ENCODE measurements around the gene CHPF. TPM values are rescaled to one million over a fixed set of nuclear protein-coding genes. Genes with fewer than 3 reads are reported as not detected.

CHPF gene
- total and polyA plus RNA-seq, 2 donors: 8.5 to 17.5 TPM

- DNase-seq (ENCODE audit: low read depth in 6 of 9, low spot score in 9 of 9): no peak
- H3K36me3 ChIP-seq (ENCODE audit: control insufficient read depth in 2 of 2, insufficient read depth in 2 of 2, low read length in 1 of 2): no peaks in the 10 kb centered on the region
- peaks cover 3 to 34% of the 10 kb centered on the region in 2 donors for H3K27me3 ChIP-seq (ENCODE audit: control insufficient read depth in 2 of 2, insufficient read depth in 1 of 2, low read length in 1 of 2)
- H3K9me3 ChIP-seq (ENCODE audit: control insufficient read depth in 2 of 2, insufficient read depth in 1 of 2, low read length in 1 of 2): no peaks in the 10 kb centered on the region
- no peaks in the 10 kb centered on the region for H3K4me1 ChIP-seq (ENCODE audit: control insufficient read depth in 2 of 2, insufficient read depth in 2 of 2, low read length in 2 of 2)
- no peak overlapping the region for H3K4me3 ChIP-seq (ENCODE audit: low read length in 2 of 2)
- H3K27ac ChIP-seq (ENCODE audit: low read depth in 1 of 2, low read length in 1 of 2): no peak overlapping the region
- WGBS: 95% methylated on average over 24 of the region's 24 CpGs
These were observed 17.8 kb upstream of the CHPF start for GRCh38 chr2:219561179-219562048.

- Histone ChIP-seq H3K27me3 (ENCODE audit: control insufficient read depth in 2 of 2, insufficient read depth in 1 of 2, low read length in 1 of 2) (peaks cover 2 to 37% of the 10 kb centered on the region in 2 donors), H3K27ac (ENCODE audit: low read depth in 1 of 2, low read length in 1 of 2) (no peak overlapping the region), H3K36me3 (ENCODE audit: control insufficient read depth in 2 of 2, insufficient read depth in 2 of 2, low read length in 1 of 2) (no peaks in the 10 kb centered on the region), H3K4me3 (ENCODE audit: low read length in 2 of 2) (no peak overlapping the region), H3K9me3 (ENCODE audit: control insufficient read depth in 2 of 2, insufficient read depth in 1 of 2, low read length in 1 of 2) (no peaks in the 10 kb centered on the region), H3K4me1 (ENCODE audit: control insufficient read depth in 2 of 2, insufficient read depth in 2 of 2, low read length in 2 of 2) (no peaks in the 10 kb centered on the region)
- DNase-seq (ENCODE audit: low read depth in 6 of 9, low spot score in 9 of 9): no peak
- WGBS: 90% methylated on average over 3 of the region's 3 CpGs
These were observed 17.2 kb upstream of the CHPF start for GRCh38 chr2:219560893-219561178.

GRCh38 chr2:219560037-219560892 is 16.7 kb upstream of the CHPF start:
- no peaks in the 10 kb centered on the region for H3K9me3 ChIP-seq (ENCODE audit: control insufficient read depth in 2 of 2, insufficient read depth in 1 of 2, low read length in 1 of 2)
- no peak overlapping the region for H3K4me3 ChIP-seq (ENCODE audit: low read length in 2 of 2)
- H3K27me3 ChIP-seq (ENCODE audit: control insufficient read depth in 2 of 2, insufficient read depth in 1 of 2, low read length in 1 of 2): peaks cover 0 to 36% of the 10 kb centered on the region in 2 donors
- no peaks in the 10 kb centered on the region for H3K4me1 ChIP-seq (ENCODE audit: control insufficient read depth in 2 of 2, insufficient read depth in 2 of 2, low read length in 2 of 2)
- H3K36me3 ChIP-seq (ENCODE audit: control insufficient read depth in 2 of 2, insufficient read depth in 2 of 2, low read length in 1 of 2): no peaks in the 10 kb centered on the region
- H3K27ac ChIP-seq (ENCODE audit: low read depth in 1 of 2, low read length in 1 of 2): no peak overlapping the region
- 49% methylated on average over 8 of the region's 8 CpGs for WGBS
- no peak for DNase-seq (ENCODE audit: low read depth in 6 of 9, low spot score in 9 of 9)

- 98% methylated on average over 20 of the region's 20 CpGs for whole genome bisulfite sequencing
- DNase-seq (ENCODE audit: low read depth in 6 of 9, low spot score in 9 of 9): no peak
- Histone ChIP-seq H3K36me3 (ENCODE audit: control insufficient read depth in 2 of 2, insufficient read depth in 2 of 2, low read length in 1 of 2) (no peaks in the 10 kb centered on the region), H3K9me3 (ENCODE audit: control insufficient read depth in 2 of 2, insufficient read depth in 1 of 2, low read length in 1 of 2) (no peaks in the 10 kb centered on the region), H3K4me1 (ENCODE audit: control insufficient read depth in 2 of 2, insufficient read depth in 2 of 2, low read length in 2 of 2) (no peaks in the 10 kb centered on the region), H3K4me3 (ENCODE audit: low read length in 2 of 2) (no peak overlapping the region), H3K27me3 (ENCODE audit: control insufficient read depth in 2 of 2, insufficient read depth in 1 of 2, low read length in 1 of 2) (peaks cover 0 to 36% of the 10 kb centered on the region in 2 donors), H3K27ac (ENCODE audit: low read depth in 1 of 2, low read length in 1 of 2) (no peak overlapping the region)
These were observed 15.7 kb upstream of the CHPF start for GRCh38 chr2:219559156-219559915.

- no peak for DNase-seq (ENCODE audit: low read depth in 6 of 9, low spot score in 9 of 9)
- 98% methylated on average over 25 of the region's 25 CpGs for WGBS
- no peaks in the 10 kb centered on the region for H3K36me3 ChIP-seq (ENCODE audit: control insufficient read depth in 2 of 2, insufficient read depth in 2 of 2, low read length in 1 of 2)
These were observed 14.5 kb upstream of the CHPF start for GRCh38 chr2:219557791-219558785.

GRCh38 chr2:219557320-219557719 is 13.7 kb upstream of the CHPF start:
- H3K4me3 ChIP-seq (ENCODE audit: low read length in 2 of 2): no peak overlapping the region
- peaks cover 5 to 8% of the 10 kb centered on the region in 2 donors for H3K4me1 ChIP-seq (ENCODE audit: control insufficient read depth in 2 of 2, insufficient read depth in 2 of 2, low read length in 2 of 2)
- H3K27me3 ChIP-seq (ENCODE audit: control insufficient read depth in 2 of 2, insufficient read depth in 1 of 2, low read length in 1 of 2): peaks cover 13 to 49% of the 10 kb centered on the region in 2 donors
- H3K27ac ChIP-seq (ENCODE audit: low read depth in 1 of 2, low read length in 1 of 2): no peak overlapping the region
- 97% methylated on average over 21 of the region's 21 CpGs for WGBS
- no peaks in the 10 kb centered on the region for H3K36me3 ChIP-seq (ENCODE audit: control insufficient read depth in 2 of 2, insufficient read depth in 2 of 2, low read length in 1 of 2)
- H3K9me3 ChIP-seq (ENCODE audit: control insufficient read depth in 2 of 2, insufficient read depth in 1 of 2, low read length in 1 of 2): peaks cover 0 to 3% of the 10 kb centered on the region in 2 donors
- no peak for DNase-seq (ENCODE audit: low read depth in 6 of 9, low spot score in 9 of 9)

More at GRCh38 chr2:219557791-219558785, 14.5 kb upstream of the CHPF start:
- Histone ChIP-seq H3K9me3 (ENCODE audit: control insufficient read depth in 2 of 2, insufficient read depth in 1 of 2, low read length in 1 of 2) (no peaks in the 10 kb centered on the region), H3K4me3 (ENCODE audit: low read length in 2 of 2) (no peak overlapping the region), H3K27me3 (ENCODE audit: control insufficient read depth in 2 of 2, insufficient read depth in 1 of 2, low read length in 1 of 2) (peaks cover 6 to 45% of the 10 kb centered on the region in 2 donors), H3K27ac (ENCODE audit: low read depth in 1 of 2, low read length in 1 of 2) (no peak overlapping the region), H3K4me1 (ENCODE audit: control insufficient read depth in 2 of 2, insufficient read depth in 2 of 2, low read length in 2 of 2) (peaks cover 0 to 1% of the 10 kb centered on the region in 2 donors)

GRCh38 chr2:219556413-219556812 is 12.8 kb upstream of the CHPF start:
- no peak overlapping the region for H3K27ac ChIP-seq (ENCODE audit: low read depth in 1 of 2, low read length in 1 of 2)
- DNase-seq (ENCODE audit: low read depth in 6 of 9, low spot score in 9 of 9): no peak
- H3K27me3 ChIP-seq (ENCODE audit: control insufficient read depth in 2 of 2, insufficient read depth in 1 of 2, low read length in 1 of 2): peaks cover 21 to 54% of the 10 kb centered on the region in 2 donors
- no peak overlapping the region for H3K4me3 ChIP-seq (ENCODE audit: low read length in 2 of 2)
- H3K9me3 ChIP-seq (ENCODE audit: control insufficient read depth in 2 of 2, insufficient read depth in 1 of 2, low read length in 1 of 2): peaks cover 1 to 3% of the 10 kb centered on the region in 2 donors
- 96% methylated on average over 19 of the region's 19 CpGs for WGBS
- H3K36me3 ChIP-seq (ENCODE audit: control insufficient read depth in 2 of 2, insufficient read depth in 2 of 2, low read length in 1 of 2): no peaks in the 10 kb centered on the region
- H3K4me1 ChIP-seq (ENCODE audit: control insufficient read depth in 2 of 2, insufficient read depth in 2 of 2, low read length in 2 of 2): peaks cover 8 to 16% of the 10 kb centered on the region in 2 donors

GRCh38 chr2:219555956-219556355 is 12.3 kb upstream of the CHPF start:
- no peak overlapping the region for H3K4me3 ChIP-seq (ENCODE audit: low read length in 2 of 2)
- peaks cover 1 to 3% of the 10 kb centered on the region in 2 donors for H3K9me3 ChIP-seq (ENCODE audit: control insufficient read depth in 2 of 2, insufficient read depth in 1 of 2, low read length in 1 of 2)
- H3K4me1 ChIP-seq (ENCODE audit: control insufficient read depth in 2 of 2, insufficient read depth in 2 of 2, low read length in 2 of 2): peaks cover 8 to 17% of the 10 kb centered on the region in 2 donors
- WGBS: 94% methylated on average over 20 of the region's 20 CpGs
- DNase-seq (ENCODE audit: low read depth in 6 of 9, low spot score in 9 of 9): no peak
- H3K36me3 ChIP-seq (ENCODE audit: control insufficient read depth in 2 of 2, insufficient read depth in 2 of 2, low read length in 1 of 2): no peaks in the 10 kb centered on the region
- peaks cover 25 to 56% of the 10 kb centered on the region in 2 donors for H3K27me3 ChIP-seq (ENCODE audit: control insufficient read depth in 2 of 2, insufficient read depth in 1 of 2, low read length in 1 of 2)
- no peak overlapping the region for H3K27ac ChIP-seq (ENCODE audit: low read depth in 1 of 2, low read length in 1 of 2)

Measured in thymus (tissue), 11 donors.